GM12878 (cell line): ENCODE data around the gene CRYZL1. TPM values are rescaled to one million over a fixed set of nuclear protein-coding genes. Genes with fewer than 3 reads are reported as not detected.

Experiments
- ASH2L ChIP-seq: fragments of 300-600, 200-600 bp; sonication (generic); IDR thresholded peaks from 2 replicates; pipeline ENCODE4 v1.6.1; 2017; ENCODE audit warnings: low read depth, mild to moderate bottlenecking, borderline replicate concordance
- CBFB ChIP-seq: IDR thresholded peaks from 2 replicates; pipeline ENCODE4 v1.6.1; 2016; ENCODE audit warnings: antibody characterized with exemption, low read depth
- CHD1 ChIP-seq: IDR thresholded peaks from 2 replicates; pipeline ENCODE4 v1.6.1; 2012; ENCODE audit warnings: low read depth, low read length, improper control_type of control experiment
- ESRRA ChIP-seq: IDR thresholded peaks from 2 replicates; pipeline ENCODE4 v1.6.1; 2012; ENCODE audit warnings: mild to moderate bottlenecking, low read length, improper control_type of control experiment
- HCFC1 ChIP-seq: fragments of 150-350 bp; IDR thresholded peaks from 2 replicates; pipeline ENCODE4 v1.6.1; 2014; ENCODE audit warnings: low read length
- HDAC6 ChIP-seq: fragments of 200-600 bp; sonication (generic); IDR thresholded peaks from one replicate; pipeline ENCODE4 v1.8.0; 2017; ENCODE audit warnings: antibody characterized with exemption; ENCODE audit not compliant: unreplicated experiment
- IRF4 ChIP-seq: IDR thresholded peaks from 2 replicates; pipeline ENCODE4 v1.6.1; 2011; ENCODE audit warnings: low read depth, low read length
- KLF5 ChIP-seq: fragments of 450-650 bp; IDR thresholded peaks from 2 replicates; pipeline ENCODE4 v1.6.1; 2014; ENCODE audit warnings: mild to moderate bottlenecking; ENCODE audit not compliant: partially characterized antibody
- MEF2A ChIP-seq: IDR thresholded peaks from 2 replicates; pipeline ENCODE4 v1.6.1; 2011; ENCODE audit warnings: low read depth, mild to moderate bottlenecking, low read length, moderate library complexity; ENCODE audit not compliant: insufficient read depth
- MYC ChIP-seq: IDR thresholded peaks from 2 replicates; pipeline ENCODE4 v1.6.1; 2011; ENCODE audit warnings: mild to moderate bottlenecking, low read length, moderate library complexity, inconsistent platforms; ENCODE audit not compliant: insufficient read depth, insufficient replicate concordance, insufficient read length, severe bottlenecking
- NFIC ChIP-seq: IDR thresholded peaks from 2 replicates; pipeline ENCODE4 v1.6.1; 2012; ENCODE audit warnings: low read depth, mild to moderate bottlenecking, inconsistent platforms, low read length, moderate library complexity
- NFXL1 ChIP-seq: fragments of 450-650 bp; IDR thresholded peaks from 2 replicates; pipeline ENCODE4 v1.6.1; 2017; ENCODE audit warnings: antibody characterized with exemption, mild to moderate bottlenecking, borderline replicate concordance
- NR2C2 ChIP-seq: IDR thresholded peaks from 2 replicates; pipeline ENCODE4 v1.6.1; 2011; ENCODE audit warnings: borderline replicate concordance, low read depth; ENCODE audit not compliant: control insufficient read depth, insufficient read length
- NR2F1 ChIP-seq: fragments of 450-650 bp; conservative IDR thresholded peaks from 2 replicates; pipeline ENCODE4 v1.6.1; 2017; ENCODE audit warnings: mild to moderate bottlenecking
- PML ChIP-seq: IDR thresholded peaks from 2 replicates; pipeline ENCODE4 v1.6.1; 2012; ENCODE audit warnings: low read length, inconsistent platforms
- POLR2AphosphoS5 ChIP-seq: IDR thresholded peaks from 2 replicates; pipeline ENCODE4 v1.6.1; 2011; ENCODE audit warnings: mild to moderate bottlenecking, low read length, inconsistent platforms
- RFX5 ChIP-seq: IDR thresholded peaks from 2 replicates; pipeline ENCODE4 v1.6.1; 2011; ENCODE audit warnings: low read depth, low read length, improper control_type of control experiment
- SIX5 ChIP-seq: IDR thresholded peaks from 2 replicates; pipeline ENCODE4 v1.6.1; 2011; ENCODE audit warnings: mild to moderate bottlenecking, low read depth, low read length, moderate library complexity; ENCODE audit not compliant: severe bottlenecking
- SREBF2 ChIP-seq: IDR thresholded peaks from 2 replicates; pipeline ENCODE4 v1.6.1; 2012; ENCODE audit warnings: mild to moderate bottlenecking, low read length
- SRF ChIP-seq, 2 experiments: IDR thresholded peaks; 2 replicates each; pipeline ENCODE4 v1.6.1; 2011; ENCODE audit warnings: low read depth in 2 of 2, low read length in 2 of 2, mild to moderate bottlenecking in 1 of 2, moderate library complexity in 1 of 2
- ZNF274 ChIP-seq: IDR thresholded peaks from one replicate; pipeline ENCODE4 v1.8.0; 2011; ENCODE audit not compliant: insufficient read length, insufficient read depth
- polyA plus RNA-seq, 11 experiments: library from polyadenylated mRNA; depleted of rRNA in 4 of 11; unstranded in 6 of 11; stranded (reverse) in 5 of 11; fragments of >200 nt; fragmentation: Nextera tagmentation in 4 of 11; fragmentation: Illumina TruSeq in 1 of 11; extraction: Ambion mirVana in 4 of 11; extraction: Trizol in 1 of 11; gene quantifications; 1 replicate in 1 of 11; 2 replicates in 10 of 11; pipeline versions ENCODE4 v1.2.1 to v1.2.3, GENCODE V29; 2011 to 2016; ENCODE audit warnings: inconsistent platforms in 2 of 11, missing spikeins in 2 of 11, low read depth in 1 of 11
- total RNA-seq, 4 experiments: library from RNA; depleted of rRNA in 3 of 4; stranded (reverse); fragments of >200 nt in 3 of 4; fragmentation: Illumina TruSeq in 1 of 4; extraction: Trizol in 1 of 4; gene quantifications; 2 replicates each; pipeline versions ENCODE4 v1.2.1 to v1.2.3, GENCODE V29; 2013 to 2021
- TF ChIP-seq, protein P1 (sequence below): fragments of 450-650 bp; IDR thresholded peaks from 2 replicates; pipeline ENCODE4 v1.6.1; 2017; ENCODE audit warnings: mild to moderate bottlenecking, moderate library complexity
- TF ChIP-seq, protein P2 (sequence below): IDR thresholded peaks from 2 replicates; pipeline ENCODE4 v1.6.1; 2011; ENCODE audit warnings: mild to moderate bottlenecking, low read depth, low read length, moderate library complexity; ENCODE audit not compliant: insufficient replicate concordance
- TF ChIP-seq, protein P3 (sequence below): IDR thresholded peaks from 2 replicates; pipeline ENCODE4 v1.6.1; 2012; ENCODE audit warnings: low read depth, low read length, improper control_type of control experiment

The CRYZL1 gene
- total and polyA plus RNA-seq, 10 of the 15 experiments (the other 5 are each of a cell fraction or from before 2014, with no cell fraction given): 14.3 to 72.4 (median 30.7) TPM

DNA sequence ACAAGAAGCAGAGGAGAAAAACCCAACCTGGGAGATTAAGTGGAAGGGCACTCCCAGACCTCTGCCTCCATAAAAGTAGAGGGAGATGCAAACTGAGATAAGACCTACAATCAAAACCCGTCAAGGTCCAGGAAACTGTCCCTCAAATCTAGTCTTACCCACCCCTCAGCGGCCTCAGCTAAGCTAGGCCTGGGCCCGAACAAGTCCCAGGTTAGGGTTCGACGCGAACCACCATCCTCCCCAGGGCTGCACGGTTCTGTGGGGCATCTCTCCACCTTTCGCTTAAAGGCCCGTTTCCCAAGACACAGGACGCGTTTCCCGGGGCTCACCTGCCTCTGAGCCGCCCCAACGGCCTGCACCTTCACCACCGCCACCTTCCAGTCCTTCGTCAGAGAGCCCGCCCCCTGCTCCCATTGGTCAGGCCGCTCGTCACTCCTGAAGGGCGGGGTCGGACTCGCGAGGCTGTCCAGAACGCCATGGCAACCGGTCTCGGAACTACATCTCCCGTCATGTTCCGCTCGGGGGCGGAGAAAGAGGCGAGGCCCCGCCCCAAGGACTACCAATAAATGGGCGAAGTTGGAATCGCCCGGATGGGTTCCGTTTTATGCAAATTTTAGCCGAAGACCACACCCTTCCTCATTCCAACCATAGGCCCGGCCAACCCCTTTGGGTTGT lies at the start of gene CRYZL1 (continued):
- TF ChIP-seq SRF (IDR thresholded peaks at IDR 0.05; ENCODE audit: low read depth in 2 of 2, low read length in 2 of 2) (no peak), SREBF2 (no peak), ESRRA (no peak), MEF2A (no peak), POLR2AphosphoS5 (peak; percentile 75), HCFC1 (peak; percentile 94), MYC (no peak), HDAC6 (no peak), NR2C2 (no peak), PML (no peak), IRF4 (0 out of 2 replicates have a peak, but pooled peaks have one; percentile 40), NFIC (no peak), CBFB (peak; percentile 40; the same call in 1 of the 2 replicates), CHD1 (0 out of 2 replicates have a peak, but pooled peaks have one; percentile 63), RFX5 (peak; percentile 51; the same call in 1 of the 2 replicates), SIX5 (peak; percentile 82), NR2F1 (no peak), NFXL1 (no peak), ZNF274 (no peak), KLF5 (peak; percentile 44), ASH2L (no peak)
- TF ChIP-seq, protein P1, sequence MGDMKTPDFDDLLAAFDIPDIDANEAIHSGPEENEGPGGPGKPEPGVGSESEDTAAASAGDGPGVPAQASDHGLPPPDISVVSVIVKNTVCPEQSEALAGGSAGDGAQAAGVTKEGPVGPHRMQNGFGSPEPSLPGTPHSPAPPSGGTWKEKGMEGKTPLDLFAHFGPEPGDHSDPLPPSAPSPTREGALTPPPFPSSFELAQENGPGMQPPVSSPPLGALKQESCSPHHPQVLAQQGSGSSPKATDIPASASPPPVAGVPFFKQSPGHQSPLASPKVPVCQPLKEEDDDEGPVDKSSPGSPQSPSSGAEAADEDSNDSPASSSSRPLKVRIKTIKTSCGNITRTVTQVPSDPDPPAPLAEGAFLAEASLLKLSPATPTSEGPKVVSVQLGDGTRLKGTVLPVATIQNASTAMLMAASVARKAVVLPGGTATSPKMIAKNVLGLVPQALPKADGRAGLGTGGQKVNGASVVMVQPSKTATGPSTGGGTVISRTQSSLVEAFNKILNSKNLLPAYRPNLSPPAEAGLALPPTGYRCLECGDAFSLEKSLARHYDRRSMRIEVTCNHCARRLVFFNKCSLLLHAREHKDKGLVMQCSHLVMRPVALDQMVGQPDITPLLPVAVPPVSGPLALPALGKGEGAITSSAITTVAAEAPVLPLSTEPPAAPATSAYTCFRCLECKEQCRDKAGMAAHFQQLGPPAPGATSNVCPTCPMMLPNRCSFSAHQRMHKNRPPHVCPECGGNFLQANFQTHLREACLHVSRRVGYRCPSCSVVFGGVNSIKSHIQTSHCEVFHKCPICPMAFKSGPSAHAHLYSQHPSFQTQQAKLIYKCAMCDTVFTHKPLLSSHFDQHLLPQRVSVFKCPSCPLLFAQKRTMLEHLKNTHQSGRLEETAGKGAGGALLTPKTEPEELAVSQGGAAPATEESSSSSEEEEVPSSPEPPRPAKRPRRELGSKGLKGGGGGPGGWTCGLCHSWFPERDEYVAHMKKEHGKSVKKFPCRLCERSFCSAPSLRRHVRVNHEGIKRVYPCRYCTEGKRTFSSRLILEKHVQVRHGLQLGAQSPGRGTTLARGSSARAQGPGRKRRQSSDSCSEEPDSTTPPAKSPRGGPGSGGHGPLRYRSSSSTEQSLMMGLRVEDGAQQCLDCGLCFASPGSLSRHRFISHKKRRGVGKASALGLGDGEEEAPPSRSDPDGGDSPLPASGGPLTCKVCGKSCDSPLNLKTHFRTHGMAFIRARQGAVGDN: peak; percentile 44; the same call in 1 of the 2 replicates
- TF ChIP-seq, protein P2, sequence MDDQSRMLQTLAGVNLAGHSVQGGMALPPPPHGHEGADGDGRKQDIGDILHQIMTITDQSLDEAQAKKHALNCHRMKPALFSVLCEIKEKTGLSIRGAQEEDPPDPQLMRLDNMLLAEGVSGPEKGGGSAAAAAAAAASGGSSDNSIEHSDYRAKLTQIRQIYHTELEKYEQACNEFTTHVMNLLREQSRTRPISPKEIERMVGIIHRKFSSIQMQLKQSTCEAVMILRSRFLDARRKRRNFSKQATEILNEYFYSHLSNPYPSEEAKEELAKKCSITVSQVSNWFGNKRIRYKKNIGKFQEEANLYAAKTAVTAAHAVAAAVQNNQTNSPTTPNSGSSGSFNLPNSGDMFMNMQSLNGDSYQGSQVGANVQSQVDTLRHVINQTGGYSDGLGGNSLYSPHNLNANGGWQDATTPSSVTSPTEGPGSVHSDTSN: peak; percentile 99
- TF ChIP-seq, protein P3, sequence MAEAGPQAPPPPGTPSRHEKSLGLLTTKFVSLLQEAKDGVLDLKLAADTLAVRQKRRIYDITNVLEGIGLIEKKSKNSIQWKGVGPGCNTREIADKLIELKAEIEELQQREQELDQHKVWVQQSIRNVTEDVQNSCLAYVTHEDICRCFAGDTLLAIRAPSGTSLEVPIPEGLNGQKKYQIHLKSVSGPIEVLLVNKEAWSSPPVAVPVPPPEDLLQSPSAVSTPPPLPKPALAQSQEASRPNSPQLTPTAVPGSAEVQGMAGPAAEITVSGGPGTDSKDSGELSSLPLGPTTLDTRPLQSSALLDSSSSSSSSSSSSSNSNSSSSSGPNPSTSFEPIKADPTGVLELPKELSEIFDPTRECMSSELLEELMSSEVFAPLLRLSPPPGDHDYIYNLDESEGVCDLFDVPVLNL: no peak; the same call in 1 of the 2 replicates
